Transverse colon (tissue), 4 donors: ENCODE data around the gene STK32B. TPM values are rescaled to one million over a fixed set of nuclear protein-coding genes. Genes with fewer than 3 reads are reported as not detected.
"Not testable (repeated sequence)": the region's sequence is repeated elsewhere in the genome, so short reads cannot be mapped to it uniquely, and the experiment has no call there.

Experiments used
- DNase-seq: peaks from one replicate; pipeline ENCODE4 v3.0.0-alpha.2; 2019
- H3K27ac ChIP-seq, 4 donors: fragments of 200-600 bp; sonication (generic); 2 replicates each; pipeline ENCODE4 v1.5.1; 2016 to 2018; ENCODE audit warnings: inconsistent platforms in 4 of 4
- H3K27me3 ChIP-seq: fragments of 200-600 bp; sonication (generic); 2 replicates; pipeline ENCODE4 v1.5.1; 2017; ENCODE audit warnings: inconsistent platforms
- H3K36me3 ChIP-seq, 4 donors: fragments of 200-600 bp; sonication (generic); 2 replicates each; pipeline ENCODE4 v1.5.1; 2017 to 2019; ENCODE audit warnings: inconsistent platforms in 4 of 4
- H3K4me1 ChIP-seq, 4 donors: fragments of 200-600 bp; sonication (generic); 2 replicates each; pipeline ENCODE4 v1.5.1; 2017 to 2020; ENCODE audit warnings: inconsistent platforms in 4 of 4
- H3K4me3 ChIP-seq, 4 donors: fragments of 200-600 bp; sonication (generic); 1 replicate in 1 of 4; 2 replicates in 3 of 4; pipeline versions ENCODE4 v1.5.1 to v1.6.1; 2017 to 2019; ENCODE audit warnings: inconsistent platforms in 4 of 4
- H3K9me3 ChIP-seq, 2 donors: fragments of 200-600 bp; sonication (generic); 2 replicates each; pipeline ENCODE4 v1.5.1; 2017 to 2019; ENCODE audit warnings: inconsistent platforms in 2 of 2
- CTCF ChIP-seq, 5 experiments: fragments of 200-600 bp in 3 of 5; fragments of 450-650 bp in 2 of 5; sonication (generic) in 3 of 5; IDR thresholded peaks; 1 replicate in 2 of 5; 2 replicates in 3 of 5; pipeline ENCODE4 v1.5.1; 2016 to 2017; ENCODE audit warnings: antibody characterized with exemption in 5 of 5, inconsistent platforms in 3 of 5, mild to moderate bottlenecking in 2 of 5, moderate library complexity in 1 of 5
- EP300 ChIP-seq: sonication (generic); formaldehyde crosslinking; IDR thresholded peaks from one replicate; pipeline ENCODE4 v1.6.1; 2017; ENCODE audit warnings: antibody characterized with exemption, low read depth
- POLR2A ChIP-seq: fragments of 450-650 bp; IDR thresholded peaks from one replicate; pipeline ENCODE4 v1.6.1; 2016; ENCODE audit warnings: antibody characterized with exemption, mild to moderate bottlenecking, moderate library complexity
- POLR2AphosphoS5 ChIP-seq, 3 donors: sonication (generic); formaldehyde crosslinking; IDR thresholded peaks; one replicate each; pipeline ENCODE4 v1.6.1; 2016; ENCODE audit warnings: antibody characterized with exemption in 3 of 3
- WGBS, 2 donors: methylation state at CpG; one replicate each; pipeline ENCODE4 v1.1.5; 2018; ENCODE audit warnings: low coverage in 1 of 2; 5-methylcytosine and 5-hydroxymethylcytosine counted together
- in situ Hi-C, 4 donors: fragments of 200-750 bp; cut with MboI; loops; one replicate each; pipeline versions ENCODE4 v1.15.0 to v1.15.1; 2017; ENCODE audit warnings: low sequenced_read_pairs in 3 of 4, low pct_ligation_motif_present in 1 of 4, low pct_unique_long_range_greater_than_20kb in 1 of 4
- intact Hi-C: fragments of 100-400 bp; cut with DNase I; formaldehyde crosslinking; loops from one replicate; pipeline ENCODE4 v1.15.1; 2023; ENCODE audit warnings: low total_unique reads
- total RNA-seq, 4 donors: library from RNA; depleted of rRNA; stranded (reverse); fragments of >200 nt; gene quantifications; one replicate each; pipeline ENCODE4 v1.1.0, GENCODE V29; 2016

The STK32B gene
- total RNA-seq, 4 donors from 2014 or later, result 0.37 to 1.1 (median 0.64) TPM

GRCh38 chr4:5237086-5237660 is 185.9 kb downstream of the STK32B start:
- no peaks in the 10 kb centered on the region for H3K4me1 ChIP-seq
- intact Hi-C loops, result no loop called here
- no peak for DNase-seq
- no peaks in the 10 kb centered on the region for H3K36me3 ChIP-seq
- no peak for TF ChIP-seq EP300
- TF ChIP-seq POLR2AphosphoS5 (IDR thresholded peaks at IDR 0.05), result no peak
- TF ChIP-seq CTCF (IDR thresholded peaks at IDR 0.05), result no peak
- TF ChIP-seq POLR2A, result no peak
- no peak overlapping the region for H3K4me3 ChIP-seq
- H3K27ac ChIP-seq, result no peak overlapping the region
- H3K27me3 ChIP-seq, result no peaks in the 10 kb centered on the region
- in situ Hi-C loops, result no loop called here
- no peaks in the 10 kb centered on the region for H3K9me3 ChIP-seq
- 77 to 79% methylated on average over 2 to 3 of the region's 3 CpGs for WGBS, 2 donors

- Histone ChIP-seq H3K9me3 (no peaks in the 10 kb centered on the region), H3K36me3 (no peaks in the 10 kb centered on the region), H3K4me3 (no peak overlapping the region), H3K27ac (no peak overlapping the region), H3K27me3 (no peaks in the 10 kb centered on the region), H3K4me1 (no peaks in the 10 kb centered on the region)
- WGBS, 2 donors, result 65 to 67% methylated on average over 4 of the region's 4 CpGs
- TF ChIP-seq POLR2A (no peak), POLR2AphosphoS5 (IDR thresholded peaks at IDR 0.05) (no peak), EP300 (no peak), CTCF (IDR thresholded peaks at IDR 0.05) (no peak)
- intact Hi-C loops, result no loop called here
- in situ Hi-C loops, result no loop called here
- no peak for DNase-seq
Measured at GRCh38 chr4:5238173-5238572, 186.9 kb downstream of the STK32B start.

- H3K27ac ChIP-seq, H3K9me3 ChIP-seq, in situ Hi-C loops, intact Hi-C loops, H3K4me3 ChIP-seq, H3K36me3 ChIP-seq, DNase-seq, H3K27me3 ChIP-seq, H3K4me1 ChIP-seq: not testable (repeated sequence)
- 81% methylated on average over 7 of the region's 7 CpGs; no CpG with 5 or more reads in 1 of the 2 donors for WGBS, 2 donors
Measured at GRCh38 chr4:5247061-5247460, 195.8 kb downstream of the STK32B start.

GRCh38 chr4:5247735-5248134 is 196.5 kb downstream of the STK32B start:
- in situ Hi-C loops, result no loop called here

More at GRCh38 chr4:5247735-5248134, 196.5 kb downstream of the STK32B start:
- TF ChIP-seq POLR2A (no peak), POLR2AphosphoS5 (IDR thresholded peaks at IDR 0.05) (no peak), EP300 (no peak), CTCF (IDR thresholded peaks at IDR 0.05) (no peak)
- no peak for DNase-seq
- H3K27ac ChIP-seq, result no peak overlapping the region
- no peaks in the 10 kb centered on the region for H3K9me3 ChIP-seq
- no peaks in the 10 kb centered on the region for H3K36me3 ChIP-seq
- no peak overlapping the region for H3K4me3 ChIP-seq
- intact Hi-C loops, result no loop called here
- H3K4me1 ChIP-seq, result no peaks in the 10 kb centered on the region
- WGBS, 2 donors, result 80 to 92% methylated on average over 1 of the region's 1 CpG
- H3K27me3 ChIP-seq, result no peaks in the 10 kb centered on the region
